Neural progenitor cell (in vitro differentiated cells): Measurements from ENCODE around the gene RIPOR1. TPM values are rescaled to one million over a fixed set of nuclear protein-coding genes. Genes with fewer than 3 reads are reported as not detected.

Experiments used
- DNase-seq: peaks from one replicate; pipeline ENCODE4 v3.0.0-alpha.2; 2016; ENCODE audit warnings: low spot score
- H2AFZ ChIP-seq: fragments of 200-600 bp; sonication (generic); replicated peaks from 2 replicates; pipeline ENCODE4 v1.6.1; 2016; ENCODE audit warnings: antibody characterized with exemption
- H3F3A ChIP-seq: fragments of 200-600 bp; sonication (generic); 2 replicates; pipeline ENCODE4 v1.6.1; 2016; ENCODE audit warnings: antibody characterized with exemption, low read depth
- H3K27ac ChIP-seq: fragments of 200-600 bp; sonication (generic); 2 replicates; pipeline ENCODE4 v1.5.1; 2016; ENCODE audit warnings: mild to moderate bottlenecking
- H3K27me3 ChIP-seq: fragments of 200-600 bp; sonication (generic); 2 replicates; pipeline ENCODE4 v1.6.1; 2016; ENCODE audit warnings: mild to moderate bottlenecking, moderate library complexity
- H3K36me3 ChIP-seq: fragments of 200-600 bp; sonication (generic); 2 replicates; pipeline ENCODE4 v1.5.1; 2016
- H3K4me1 ChIP-seq: fragments of 200-600 bp; sonication (generic); 2 replicates; pipeline ENCODE4 v1.6.1; 2016; ENCODE audit warnings: mixed run types
- H3K4me2 ChIP-seq: fragments of 200-600 bp; sonication (generic); 2 replicates; pipeline ENCODE4 v1.6.1; 2016
- H3K4me3 ChIP-seq: fragments of 200-600 bp; sonication (generic); 2 replicates; pipeline ENCODE4 v1.5.1; 2016
- H3K79me2 ChIP-seq: fragments of 200-600 bp; sonication (generic); 2 replicates; pipeline ENCODE4 v1.6.1; 2016; ENCODE audit warnings: low read depth
- H3K9ac ChIP-seq: fragments of 200-600 bp; sonication (generic); 2 replicates; pipeline ENCODE4 v1.6.1; 2016
- H3K9me3 ChIP-seq: fragments of 200-600 bp; sonication (generic); 2 replicates; pipeline ENCODE4 v1.5.1; 2016; ENCODE audit warnings: low read depth
- H4K20me1 ChIP-seq: fragments of 200-600 bp; sonication (generic); 2 replicates; pipeline ENCODE4 v1.6.1; 2016; ENCODE audit warnings: low read depth
- H3K27ac Mint-ChIP-seq: 3 replicates; pipeline ENCODE4 v1.8.0; 2021; ENCODE audit warnings: mixed read lengths
- H3K27me3 Mint-ChIP-seq: 2 replicates; pipeline ENCODE4 v1.8.0; 2022; ENCODE audit warnings: low read depth, mild to moderate bottlenecking, inconsistent platforms, moderate library complexity, mixed read lengths; ENCODE audit not compliant: insufficient read depth
- H3K36me3 Mint-ChIP-seq: 3 replicates; pipeline ENCODE4 v1.8.0; 2021; ENCODE audit warnings: mixed read lengths
- H3K4me1 Mint-ChIP-seq: 3 replicates; pipeline ENCODE4 v1.8.0; 2021; ENCODE audit warnings: mixed read lengths
- H3K4me3 Mint-ChIP-seq: 3 replicates; pipeline ENCODE4 v1.8.0; 2021; ENCODE audit warnings: mild to moderate bottlenecking, moderate library complexity, mixed read lengths
- H3K9me3 Mint-ChIP-seq: 3 replicates; pipeline ENCODE4 v1.8.0; 2020; ENCODE audit warnings: mixed read lengths
- EZH2 ChIP-seq: fragments of 200-600 bp; sonication (generic); IDR thresholded peaks from 2 replicates; pipeline ENCODE4 v1.6.1; 2017; ENCODE audit warnings: antibody characterized with exemption, mild to moderate bottlenecking, moderate library complexity
- EZH2phosphoT487 ChIP-seq: fragments of 200-600 bp; sonication (generic); IDR thresholded peaks from 2 replicates; pipeline ENCODE4 v1.6.1; 2017; ENCODE audit warnings: antibody characterized with exemption
- total RNA-seq: library from RNA; depleted of rRNA; stranded (reverse); fragments of >200 nt; gene quantifications from 2 replicates; pipeline ENCODE4 v1.2.3, GENCODE V29; 2015; ENCODE audit warnings: low replicate concordance
- TF ChIP-seq, protein P1 (sequence below): fragments of 200-600 bp; sonication (generic); IDR thresholded peaks from 2 replicates; pipeline ENCODE4 v1.5.1; 2017; ENCODE audit warnings: antibody characterized with exemption, mild to moderate bottlenecking

Gene RIPOR1
- total RNA-seq, 1 donor from 2014 or later: 13.5 TPM

DNA sequence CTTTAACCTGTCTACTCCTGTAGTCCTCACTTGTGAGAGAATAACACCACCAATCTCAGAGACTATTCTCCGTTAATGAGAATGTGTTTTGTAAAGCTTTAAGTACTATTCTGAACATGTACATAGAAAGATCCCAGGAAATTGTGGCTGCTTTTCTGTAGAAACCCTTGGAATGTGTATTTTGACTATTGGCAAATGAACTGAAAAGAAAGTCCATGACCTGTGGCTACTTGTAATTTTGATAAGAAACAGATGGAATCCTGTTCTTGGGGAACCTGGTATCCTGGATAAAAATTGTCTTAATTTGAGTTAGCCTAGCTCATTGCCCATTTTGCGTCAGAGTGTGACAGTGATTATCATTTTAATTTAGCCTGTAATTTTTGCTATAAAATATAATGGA lies 42.8 kb downstream of the RIPOR1 start:
- H3K9me3 ChIP-seq: no peaks in the 10 kb centered on the region
- H3K79me2 ChIP-seq: peaks cover 100% of the 10 kb centered on the region
- no peaks in the 10 kb centered on the region for H3K4me1 Mint-ChIP-seq
- no peak overlapping the region for H3K4me3 ChIP-seq
- H3K9ac ChIP-seq: no peak overlapping the region
- H3K27ac Mint-ChIP-seq: no peak overlapping the region
- no peaks in the 10 kb centered on the region for H3K27me3 ChIP-seq
- H3K27me3 Mint-ChIP-seq: no peaks in the 10 kb centered on the region
- no peak overlapping the region for H3K4me2 ChIP-seq
- H4K20me1 ChIP-seq: peaks cover 30% of the 10 kb centered on the region
- H3K9me3 Mint-ChIP-seq: no peaks in the 10 kb centered on the region
- peaks cover 36% of the 10 kb centered on the region for H3K36me3 Mint-ChIP-seq
- no peak overlapping the region for H3K27ac ChIP-seq
- no peak overlapping the region for H2AFZ ChIP-seq
- peaks cover 27% of the 10 kb centered on the region for H3K36me3 ChIP-seq
- no peaks in the 10 kb centered on the region for H3K4me1 ChIP-seq
- DNase-seq: no peak
- no peak overlapping the region for H3K4me3 Mint-ChIP-seq
- H3F3A ChIP-seq: peaks cover 7% of the 10 kb centered on the region
- TF ChIP-seq, protein P1, sequence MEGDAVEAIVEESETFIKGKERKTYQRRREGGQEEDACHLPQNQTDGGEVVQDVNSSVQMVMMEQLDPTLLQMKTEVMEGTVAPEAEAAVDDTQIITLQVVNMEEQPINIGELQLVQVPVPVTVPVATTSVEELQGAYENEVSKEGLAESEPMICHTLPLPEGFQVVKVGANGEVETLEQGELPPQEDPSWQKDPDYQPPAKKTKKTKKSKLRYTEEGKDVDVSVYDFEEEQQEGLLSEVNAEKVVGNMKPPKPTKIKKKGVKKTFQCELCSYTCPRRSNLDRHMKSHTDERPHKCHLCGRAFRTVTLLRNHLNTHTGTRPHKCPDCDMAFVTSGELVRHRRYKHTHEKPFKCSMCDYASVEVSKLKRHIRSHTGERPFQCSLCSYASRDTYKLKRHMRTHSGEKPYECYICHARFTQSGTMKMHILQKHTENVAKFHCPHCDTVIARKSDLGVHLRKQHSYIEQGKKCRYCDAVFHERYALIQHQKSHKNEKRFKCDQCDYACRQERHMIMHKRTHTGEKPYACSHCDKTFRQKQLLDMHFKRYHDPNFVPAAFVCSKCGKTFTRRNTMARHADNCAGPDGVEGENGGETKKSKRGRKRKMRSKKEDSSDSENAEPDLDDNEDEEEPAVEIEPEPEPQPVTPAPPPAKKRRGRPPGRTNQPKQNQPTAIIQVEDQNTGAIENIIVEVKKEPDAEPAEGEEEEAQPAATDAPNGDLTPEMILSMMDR: no peak
- no peak for TF ChIP-seq EZH2
- no peak for TF ChIP-seq EZH2phosphoT487

DNA sequence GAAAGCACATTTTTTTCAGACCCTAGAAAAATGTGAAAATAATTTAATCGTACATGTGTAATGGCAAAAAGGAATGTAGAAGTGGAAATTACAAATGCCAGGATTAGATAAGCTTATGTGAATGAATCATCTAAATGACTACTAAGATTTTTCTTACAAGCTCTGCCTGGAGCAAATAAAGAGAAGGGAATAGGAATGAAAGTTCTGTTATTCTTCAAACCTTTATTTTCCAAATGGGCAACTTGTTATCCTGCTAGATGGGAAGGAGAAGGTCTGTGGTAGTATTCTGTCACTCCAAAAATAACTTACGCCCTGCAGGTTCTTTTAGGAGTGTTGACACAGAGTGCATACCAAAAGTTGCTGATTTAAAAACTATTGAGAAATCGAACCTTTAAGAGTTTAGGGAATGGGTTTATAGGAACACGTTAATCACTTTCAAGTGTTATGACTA lies 43.4 kb downstream of the RIPOR1 start:
- Histone ChIP-seq H2AFZ (no peak overlapping the region), H3K27ac (no peak overlapping the region), H3K36me3 (peaks cover 27% of the 10 kb centered on the region), H3K9ac (no peak overlapping the region), H3K79me2 (peaks cover 100% of the 10 kb centered on the region), H3F3A (peaks cover 7% of the 10 kb centered on the region), H3K4me2 (no peak overlapping the region), H3K9me3 (no peaks in the 10 kb centered on the region), H3K27me3 (no peaks in the 10 kb centered on the region), H3K4me3 (no peak overlapping the region), H4K20me1 (peaks cover 25% of the 10 kb centered on the region), H3K4me1 (no peaks in the 10 kb centered on the region)
- TF ChIP-seq, protein P1: no peak
- TF ChIP-seq EZH2 (no peak), EZH2phosphoT487 (no peak)
- Mint-ChIP-seq H3K27ac (no peak overlapping the region), H3K36me3 (peaks cover 39% of the 10 kb centered on the region), H3K27me3 (no peaks in the 10 kb centered on the region), H3K4me3 (no peak overlapping the region), H3K4me1 (no peaks in the 10 kb centered on the region), H3K9me3 (no peaks in the 10 kb centered on the region)
- no peak for DNase-seq

GRCh38 chr16:67579686-67580085 lies 51.1 kb downstream of the RIPOR1 start:
- peaks cover 14% of the 10 kb centered on the region for H3K36me3 ChIP-seq
- no peak overlapping the region for H3K4me2 ChIP-seq
- no peaks in the 10 kb centered on the region for H3K4me1 ChIP-seq
- peaks cover 29% of the 10 kb centered on the region for H4K20me1 ChIP-seq
- Mint-ChIP-seq H3K9me3 (no peaks in the 10 kb centered on the region), H3K27ac (no peak overlapping the region), H3K36me3 (peaks cover 35% of the 10 kb centered on the region), H3K4me1 (no peaks in the 10 kb centered on the region), H3K27me3 (peaks cover 4% of the 10 kb centered on the region), H3K4me3 (no peak overlapping the region)
- H3K79me2 ChIP-seq: peaks cover 99% of the 10 kb centered on the region
- TF ChIP-seq, protein P1: no peak
- TF ChIP-seq EZH2phosphoT487 (no peak), EZH2 (no peak)
- H3K4me3 ChIP-seq: no peak overlapping the region
- no peak overlapping the region for H3K9ac ChIP-seq
- H3K9me3 ChIP-seq: no peaks in the 10 kb centered on the region
- no peak overlapping the region for H3K27ac ChIP-seq
- H2AFZ ChIP-seq: no peak overlapping the region
- H3F3A ChIP-seq: peaks cover 6% of the 10 kb centered on the region
- no peak for DNase-seq
- no peaks in the 10 kb centered on the region for H3K27me3 ChIP-seq
